ENCODE measurements around the gene CHST1.

Gene CHST1

DNA sequence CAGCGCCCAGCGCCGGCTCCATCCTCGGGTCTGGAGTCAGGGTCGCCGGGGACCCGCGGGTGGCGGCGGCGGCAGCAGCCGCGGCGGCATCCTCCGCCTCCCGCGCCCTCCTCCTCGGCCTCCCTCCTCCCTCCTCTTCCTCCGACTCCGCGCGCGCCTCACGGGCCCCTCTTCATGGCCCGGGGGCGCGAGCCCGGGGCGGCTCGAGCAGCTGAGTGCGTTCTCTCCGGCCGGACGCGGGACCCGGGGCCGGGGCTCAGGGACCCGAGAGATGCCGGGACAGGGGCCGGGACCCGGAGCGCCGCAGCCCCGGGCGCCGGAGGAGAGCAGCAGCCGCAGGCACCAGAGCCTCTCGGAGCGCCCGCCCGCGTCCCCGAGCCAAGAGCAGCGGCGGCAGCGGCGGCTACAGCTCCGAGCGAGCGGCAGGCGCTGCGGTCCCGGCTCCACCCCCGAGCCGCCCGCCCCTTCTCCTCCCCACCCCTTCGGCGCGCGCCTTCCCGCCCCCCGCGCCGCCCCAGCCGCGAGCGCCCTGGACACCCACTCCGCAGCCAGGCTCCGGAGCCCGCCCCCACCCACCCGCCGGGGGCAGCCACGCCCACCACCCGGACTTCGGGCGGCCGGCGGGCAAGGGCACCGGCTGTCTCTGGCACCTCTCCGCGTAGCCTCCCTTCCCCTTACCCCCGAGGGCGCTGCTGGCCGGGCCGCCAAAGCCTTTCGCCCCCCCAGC lies at the start of gene CHST1:
CHST1 (minus strand) TSS at position 417 of the 727 bp plus-strand sequence. CDS start 14,699 bp downstream, outside the sequence.
- in situ Hi-C loops (cut with MboI; ENCODE audit: low sequenced_read_pairs): no loop called here

GRCh38 chr11:45713573-45713972 lies 48.2 kb upstream of the CHST1 start:
- in situ Hi-C loops (cut with MboI; ENCODE audit: low sequenced_read_pairs): no loop called here

- in situ Hi-C loops (cut with MboI; ENCODE audit: low sequenced_read_pairs): no loop called here
These were observed 45.1 kb upstream of the CHST1 start for GRCh38 chr11:45710561-45710960.

- in situ Hi-C loops (cut with MboI; ENCODE audit: low sequenced_read_pairs): no loop called here
These were observed 43.7 kb upstream of the CHST1 start for GRCh38 chr11:45708887-45709663.

DNA sequence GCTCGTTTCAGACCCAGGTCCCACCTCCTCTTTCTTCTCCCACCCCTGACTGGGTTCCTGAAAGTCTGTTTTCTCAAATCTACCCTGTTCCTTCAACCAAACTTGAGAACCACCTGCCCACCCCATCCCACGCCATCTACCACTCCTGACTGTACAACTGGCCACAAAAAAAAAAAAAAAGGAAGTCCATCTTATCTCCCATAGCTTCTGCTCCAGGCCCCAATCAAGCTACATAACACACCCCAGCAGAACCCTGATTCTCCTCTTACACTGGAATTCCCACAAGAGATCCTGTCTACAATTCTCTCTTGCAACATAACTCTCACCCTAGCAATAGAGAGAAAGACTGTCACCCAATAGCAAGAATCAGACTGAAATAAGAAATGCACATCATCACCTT lies 39.2 kb upstream of the CHST1 start:
- in situ Hi-C loops (cut with MboI; ENCODE audit: low sequenced_read_pairs): no loop called here

- in situ Hi-C loops (cut with MboI; ENCODE audit: low sequenced_read_pairs): no loop called here
These were observed 38.7 kb upstream of the CHST1 start for GRCh38 chr11:45704133-45704532.

- in situ Hi-C loops (cut with MboI; ENCODE audit: low sequenced_read_pairs): no loop called here
These were observed 37.1 kb upstream of the CHST1 start for GRCh38 chr11:45702511-45702910.

DNA sequence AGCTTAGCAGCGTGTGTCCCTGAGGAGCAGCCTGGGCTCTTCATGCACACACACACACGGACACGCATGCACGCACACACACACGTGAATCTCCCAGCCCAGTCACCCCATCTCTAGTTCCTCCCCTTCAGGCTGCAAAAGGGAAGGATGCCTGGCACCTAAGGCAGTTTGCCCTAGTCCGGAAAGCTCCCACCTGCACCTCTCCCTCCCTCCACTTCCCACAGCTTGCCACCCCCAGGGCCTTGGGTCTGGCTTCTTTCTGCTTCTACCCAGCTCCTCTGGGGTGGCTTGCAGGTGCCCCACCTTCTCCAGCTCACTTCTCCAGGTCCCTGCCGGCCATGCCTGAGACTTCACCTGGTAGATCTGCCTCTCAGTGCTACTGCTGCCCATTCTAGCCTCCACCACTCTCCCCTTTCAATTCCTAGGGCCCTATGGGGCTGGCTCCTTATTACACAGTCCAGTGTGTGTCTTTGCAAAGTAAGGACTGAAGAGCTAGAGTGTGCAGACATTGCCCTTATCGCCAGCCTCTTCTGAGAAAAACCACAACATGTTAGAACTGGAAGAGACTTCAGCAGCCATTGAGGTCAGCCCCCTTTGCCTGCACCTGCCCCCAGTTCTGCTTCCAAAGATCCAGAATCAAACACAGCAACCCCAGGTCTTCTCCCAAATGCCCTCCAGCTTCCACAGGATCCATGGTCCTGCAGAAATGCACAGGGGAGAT lies 33.5 kb upstream of the CHST1 start:
- in situ Hi-C loops (cut with MboI; ENCODE audit: low sequenced_read_pairs): no loop called here

DNA sequence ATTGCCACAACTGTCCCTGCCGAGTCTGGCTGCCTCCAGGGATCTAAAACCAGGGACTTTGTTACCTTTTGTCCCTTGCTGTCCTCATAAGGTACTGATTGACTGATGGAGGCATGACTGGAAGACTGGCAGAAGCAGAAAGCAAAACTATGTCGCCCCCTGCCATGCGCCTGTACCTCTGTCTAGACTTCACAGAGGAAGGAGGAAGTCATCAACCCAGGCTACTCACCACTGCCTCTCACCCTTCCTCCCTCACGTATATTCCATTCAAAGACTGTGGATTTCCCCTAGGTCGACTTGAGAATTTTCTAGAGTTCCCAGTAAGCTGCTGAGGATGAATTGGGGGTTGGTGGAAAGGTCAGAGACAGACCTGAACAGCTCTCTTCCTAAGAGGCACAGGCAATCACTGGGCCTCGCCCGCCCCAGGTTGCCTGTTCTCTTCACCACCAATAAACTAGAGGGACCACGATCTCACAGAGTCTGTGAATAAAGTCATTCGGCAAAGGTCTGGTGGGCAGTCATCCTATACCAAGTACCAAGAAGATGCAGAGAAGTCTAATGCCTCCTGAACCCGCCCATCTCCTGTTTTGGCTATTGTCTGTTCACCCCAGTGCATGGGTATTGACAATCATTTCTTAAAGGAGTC lies 27.5 kb upstream of the CHST1 start:
- in situ Hi-C loops (cut with MboI; ENCODE audit: low sequenced_read_pairs): no loop called here

GRCh38 chr11:45688472-45689033 lies 23.1 kb upstream of the CHST1 start:
- in situ Hi-C loops (cut with MboI; ENCODE audit: low sequenced_read_pairs): no loop called here

DNA sequence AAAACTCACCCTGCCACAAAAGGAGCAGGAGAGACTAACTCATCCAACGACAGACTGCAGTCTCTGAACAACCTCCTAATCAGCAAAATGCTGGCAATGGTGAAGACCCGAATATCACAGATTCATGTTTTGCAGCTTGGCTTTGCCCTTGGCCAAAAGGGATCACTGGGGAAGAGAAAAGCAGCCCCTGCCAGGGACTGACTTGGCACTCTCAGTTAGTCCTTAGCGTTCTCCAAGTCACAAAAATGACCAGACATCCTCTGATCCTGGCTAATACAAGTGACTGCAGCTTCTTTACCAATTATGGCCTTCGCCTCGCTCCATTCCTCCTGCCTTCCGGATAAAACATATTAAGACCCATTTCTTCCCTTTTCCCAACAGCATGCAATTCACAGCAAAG lies 22.4 kb upstream of the CHST1 start:
- in situ Hi-C loops (cut with MboI; ENCODE audit: low sequenced_read_pairs): no loop called here

- in situ Hi-C loops (cut with MboI; ENCODE audit: low sequenced_read_pairs): no loop called here
These were observed 20.6 kb upstream of the CHST1 start for GRCh38 chr11:45685964-45686537.

GRCh38 chr11:45684440-45684839 lies 19.0 kb upstream of the CHST1 start:
- in situ Hi-C loops (cut with MboI; ENCODE audit: low sequenced_read_pairs): no loop called here

GRCh38 chr11:45683271-45684058 lies 18.0 kb upstream of the CHST1 start:
- in situ Hi-C loops (cut with MboI; ENCODE audit: low sequenced_read_pairs): no loop called here

DNA sequence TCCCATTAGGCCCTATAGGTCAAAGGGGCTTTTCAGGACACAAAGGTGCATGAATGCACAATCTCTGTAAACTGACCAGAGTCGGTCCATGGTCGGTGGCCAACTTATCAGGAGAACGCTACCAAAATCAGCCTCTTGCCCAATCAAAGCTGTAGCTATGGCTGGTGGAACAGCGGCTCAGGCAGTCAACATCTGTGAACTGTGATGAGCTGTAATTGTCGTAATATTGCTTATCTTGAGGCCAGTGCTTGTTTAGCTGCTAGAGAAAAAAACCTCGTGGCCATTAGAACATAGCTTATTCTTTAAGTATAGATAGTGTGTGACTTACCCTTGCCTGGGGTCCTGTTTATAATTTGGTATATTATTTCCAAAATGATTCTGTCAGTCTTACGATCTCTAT lies 14.4 kb upstream of the CHST1 start:
- in situ Hi-C loops (cut with MboI; ENCODE audit: low sequenced_read_pairs): no loop called here

GRCh38 chr11:45678976-45679375 lies 13.6 kb upstream of the CHST1 start:
- in situ Hi-C loops (cut with MboI; ENCODE audit: low sequenced_read_pairs): no loop called here

DNA sequence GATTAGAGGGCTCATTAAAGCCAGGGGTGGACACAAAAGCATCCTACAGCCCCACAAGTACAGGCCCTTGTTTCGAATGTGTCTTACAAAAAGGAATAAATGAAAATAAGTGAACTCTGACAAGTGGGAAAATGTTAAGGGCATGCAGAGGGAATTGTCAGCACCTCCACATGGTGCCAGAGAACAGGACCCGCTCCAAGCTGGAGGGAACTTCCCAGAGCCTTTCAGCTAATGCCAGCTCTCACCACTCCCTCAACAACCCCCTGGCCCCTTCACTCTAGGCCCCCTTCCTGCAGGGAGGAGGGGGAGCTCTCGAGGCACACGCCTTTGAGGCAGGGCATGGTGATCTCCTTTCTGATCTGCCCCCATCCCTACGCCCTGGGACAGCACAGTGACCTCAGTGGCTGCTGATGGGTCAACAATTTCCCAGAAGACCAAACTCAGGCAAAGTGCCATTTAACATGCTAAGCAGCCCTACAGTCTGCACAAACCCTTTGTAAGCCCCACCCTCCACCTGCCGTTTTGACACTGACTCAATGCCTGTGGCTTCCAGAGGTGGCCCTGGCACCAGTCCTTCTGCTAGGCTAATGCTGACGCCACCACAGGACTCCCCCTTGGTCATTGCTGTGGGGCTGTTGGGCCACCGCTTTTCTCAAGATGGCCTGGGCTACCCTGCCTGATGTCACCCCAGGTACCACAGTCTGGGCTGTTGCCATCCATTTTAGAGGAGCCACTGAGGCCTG lies 12.5 kb upstream of the CHST1 start:
- in situ Hi-C loops (cut with MboI; ENCODE audit: low sequenced_read_pairs): no loop called here

DNA sequence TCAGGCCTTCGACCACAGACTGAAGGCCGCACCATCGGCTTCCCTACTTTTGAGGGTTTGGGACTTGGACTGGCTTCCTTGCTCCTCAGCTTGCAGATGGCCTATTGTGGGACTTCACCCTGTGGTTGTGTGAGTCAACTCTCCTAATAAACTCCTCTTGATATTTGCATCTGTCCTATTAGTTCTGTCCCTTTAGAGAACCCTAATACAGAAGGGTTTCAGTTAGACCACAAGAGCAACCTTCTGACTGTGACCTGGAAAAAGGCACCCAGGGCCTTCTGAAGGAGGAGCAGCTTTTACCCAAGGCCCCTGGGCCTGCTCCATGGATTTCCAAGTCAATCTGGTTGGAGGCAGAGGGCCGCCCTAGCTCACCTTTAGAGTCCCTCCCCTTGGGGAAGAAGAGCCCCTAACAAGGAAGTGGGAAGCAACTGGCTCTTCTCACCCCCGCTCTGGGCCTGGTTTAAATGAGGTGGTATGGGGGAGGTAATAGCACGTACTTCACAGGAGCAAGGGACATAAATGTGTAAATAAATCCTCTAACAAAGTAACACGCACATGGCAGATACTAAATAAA lies 11.2 kb upstream of the CHST1 start:
- in situ Hi-C loops (cut with MboI; ENCODE audit: low sequenced_read_pairs): no loop called here

- in situ Hi-C loops (cut with MboI; ENCODE audit: low sequenced_read_pairs): no loop called here
These were observed 10.2 kb upstream of the CHST1 start for GRCh38 chr11:45675646-45676045.

Measured in HL-60/S4 treated with phorbol 12-myristate 13-acetate at 8.2 ng/mL for 4 days and 3 days (cell line).